MM.1S (cell line): Measurements from ENCODE around the gene AIRE.

Source experiments
- DNase-seq: peaks from one replicate; pipeline ENCODE4 v3.0.0-alpha.2; 2015
- H2AFZ ChIP-seq: fragments of 300-600 bp; sonication (generic); 2 replicates; pipeline ENCODE4 v1.6.0; 2016; ENCODE audit warnings: antibody characterized with exemption, low read length
- H3F3A ChIP-seq: fragments of 300-600 bp; sonication (generic); 2 replicates; pipeline ENCODE4 v1.6.1; 2016; ENCODE audit warnings: mild to moderate bottlenecking, antibody characterized with exemption, low read length, moderate library complexity, mixed read lengths; ENCODE audit not compliant: insufficient read depth
- H3K27ac ChIP-seq: fragments of 300-600 bp; sonication (generic); 2 replicates; pipeline ENCODE4 v1.5.1; 2016; ENCODE audit warnings: mild to moderate bottlenecking, low read length
- H3K27me3 ChIP-seq: fragments of 300-600 bp; sonication (generic); replicated peaks from 2 replicates; pipeline ENCODE4 v1.6.0; 2016; ENCODE audit warnings: low read length; ENCODE audit not compliant: insufficient read depth
- H3K36me3 ChIP-seq: fragments of 300-600 bp; sonication (generic); replicated peaks from 2 replicates; pipeline ENCODE4 v1.6.1; 2016; ENCODE audit warnings: mild to moderate bottlenecking, low read length, mixed read lengths; ENCODE audit not compliant: insufficient read depth
- H3K4me1 ChIP-seq: fragments of 300-600 bp; sonication (generic); 2 replicates; pipeline ENCODE4 v1.6.1; 2016; ENCODE audit warnings: low read length, mixed read lengths
- H3K4me2 ChIP-seq: fragments of 300-600 bp; sonication (generic); 2 replicates; pipeline ENCODE4 v1.6.0; 2016; ENCODE audit warnings: low read depth, low read length
- H3K4me3 ChIP-seq: fragments of 300-600 bp; sonication (generic); 2 replicates; pipeline ENCODE4 v1.5.1; 2016; ENCODE audit warnings: low read length, mixed read lengths
- H3K79me2 ChIP-seq: fragments of 300-600 bp; sonication (generic); 2 replicates; pipeline ENCODE4 v1.6.1; 2016; ENCODE audit warnings: mixed run types, low read length, mixed read lengths
- H3K9ac ChIP-seq: fragments of 300-600 bp; sonication (generic); 2 replicates; pipeline ENCODE4 v1.6.1; 2016; ENCODE audit warnings: low read length, mixed read lengths
- H3K9me2 ChIP-seq: fragments of 300-600 bp; sonication (generic); replicated peaks from 2 replicates; pipeline ENCODE4 v1.6.1; 2016; ENCODE audit warnings: mild to moderate bottlenecking, low read length, mixed read lengths; ENCODE audit not compliant: insufficient read depth
- H3K9me3 ChIP-seq: fragments of 300-600 bp; sonication (generic); replicated peaks from 2 replicates; pipeline ENCODE4 v1.6.1; 2016; ENCODE audit warnings: mild to moderate bottlenecking, low read length, mixed read lengths; ENCODE audit not compliant: insufficient read depth
- H4K20me1 ChIP-seq: fragments of 300-600 bp; sonication (generic); 2 replicates; pipeline ENCODE4 v1.6.1; 2016; ENCODE audit warnings: mild to moderate bottlenecking, low read length, moderate library complexity, mixed read lengths; ENCODE audit not compliant: insufficient read depth
- EZH2 ChIP-seq: fragments of 300-600 bp; sonication (generic); optimal IDR thresholded peaks from 2 replicates; pipeline ENCODE3; 2017; ENCODE audit warnings: low read depth, mild to moderate bottlenecking, antibody characterized with exemption, low read length, mixed read lengths
- EZH2phosphoT487 ChIP-seq: fragments of 300-600 bp; sonication (generic); IDR thresholded peaks from 2 replicates; pipeline ENCODE4 v1.6.1; 2018; ENCODE audit warnings: antibody characterized with exemption, low read length
- TF ChIP-seq, protein P1 (sequence below): fragments of 300-600 bp; sonication (generic); IDR thresholded peaks from 2 replicates; pipeline ENCODE4 v1.5.1; 2016; ENCODE audit warnings: antibody characterized with exemption, low read length, mixed read lengths

AIRE gene

DNA sequence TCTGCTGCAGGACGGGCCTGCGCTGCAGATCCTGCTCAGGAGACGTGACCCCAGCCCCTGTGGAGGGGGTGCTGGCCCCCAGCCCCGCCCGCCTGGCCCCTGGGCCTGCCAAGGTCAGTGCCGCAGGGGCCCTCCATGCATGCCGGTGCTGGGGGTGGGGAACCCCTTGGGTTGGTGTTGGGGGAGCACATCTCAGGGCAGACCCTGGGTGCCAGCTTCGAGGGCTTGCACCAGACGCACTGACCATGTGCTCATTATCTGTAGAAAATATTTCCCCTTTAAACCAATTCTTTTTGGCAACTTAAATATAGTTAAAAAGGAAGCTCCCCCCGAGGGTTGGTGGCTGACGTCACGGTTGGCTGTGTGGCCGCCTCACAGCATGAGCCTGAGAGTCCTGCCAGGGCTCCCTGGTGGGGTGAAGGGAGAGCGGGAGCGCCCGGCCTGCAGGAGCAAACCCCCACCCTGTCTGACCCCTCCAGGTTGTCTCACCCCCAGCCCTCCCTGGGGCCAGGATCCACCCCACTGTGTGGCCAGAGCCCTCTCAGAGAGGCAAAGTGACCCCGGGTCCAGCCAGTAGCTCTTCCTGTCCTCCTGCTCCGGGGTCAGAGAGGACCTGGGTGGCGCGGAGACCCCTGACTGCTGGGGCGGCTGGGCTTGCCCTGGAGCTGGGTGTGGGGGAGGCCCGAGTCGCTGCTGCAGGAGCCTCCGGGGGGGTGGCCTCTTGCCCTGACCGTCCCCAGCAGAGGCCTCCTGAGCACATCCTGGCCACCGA, 8.9 kb downstream of the AIRE start:
- no peak for DNase-seq
- Histone ChIP-seq H3K4me1 (peaks cover 13% of the 10 kb centered on the region), H2AFZ (no peak overlapping the region), H3K9ac (no peak overlapping the region), H3K9me2 (no peaks in the 10 kb centered on the region), H4K20me1 (no peaks in the 10 kb centered on the region), H3K36me3 (no peaks in the 10 kb centered on the region), H3K79me2 (no peaks in the 10 kb centered on the region), H3F3A (peaks cover 17% of the 10 kb centered on the region), H3K9me3 (no peaks in the 10 kb centered on the region), H3K4me3 (no peak overlapping the region), H3K27ac (no peak overlapping the region), H3K27me3 (peaks cover 61% of the 10 kb centered on the region), H3K4me2 (no peak overlapping the region)
- TF ChIP-seq, protein P1, sequence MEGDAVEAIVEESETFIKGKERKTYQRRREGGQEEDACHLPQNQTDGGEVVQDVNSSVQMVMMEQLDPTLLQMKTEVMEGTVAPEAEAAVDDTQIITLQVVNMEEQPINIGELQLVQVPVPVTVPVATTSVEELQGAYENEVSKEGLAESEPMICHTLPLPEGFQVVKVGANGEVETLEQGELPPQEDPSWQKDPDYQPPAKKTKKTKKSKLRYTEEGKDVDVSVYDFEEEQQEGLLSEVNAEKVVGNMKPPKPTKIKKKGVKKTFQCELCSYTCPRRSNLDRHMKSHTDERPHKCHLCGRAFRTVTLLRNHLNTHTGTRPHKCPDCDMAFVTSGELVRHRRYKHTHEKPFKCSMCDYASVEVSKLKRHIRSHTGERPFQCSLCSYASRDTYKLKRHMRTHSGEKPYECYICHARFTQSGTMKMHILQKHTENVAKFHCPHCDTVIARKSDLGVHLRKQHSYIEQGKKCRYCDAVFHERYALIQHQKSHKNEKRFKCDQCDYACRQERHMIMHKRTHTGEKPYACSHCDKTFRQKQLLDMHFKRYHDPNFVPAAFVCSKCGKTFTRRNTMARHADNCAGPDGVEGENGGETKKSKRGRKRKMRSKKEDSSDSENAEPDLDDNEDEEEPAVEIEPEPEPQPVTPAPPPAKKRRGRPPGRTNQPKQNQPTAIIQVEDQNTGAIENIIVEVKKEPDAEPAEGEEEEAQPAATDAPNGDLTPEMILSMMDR, result no peak
- TF ChIP-seq EZH2phosphoT487 (no peak), EZH2 (no peak)

DNA sequence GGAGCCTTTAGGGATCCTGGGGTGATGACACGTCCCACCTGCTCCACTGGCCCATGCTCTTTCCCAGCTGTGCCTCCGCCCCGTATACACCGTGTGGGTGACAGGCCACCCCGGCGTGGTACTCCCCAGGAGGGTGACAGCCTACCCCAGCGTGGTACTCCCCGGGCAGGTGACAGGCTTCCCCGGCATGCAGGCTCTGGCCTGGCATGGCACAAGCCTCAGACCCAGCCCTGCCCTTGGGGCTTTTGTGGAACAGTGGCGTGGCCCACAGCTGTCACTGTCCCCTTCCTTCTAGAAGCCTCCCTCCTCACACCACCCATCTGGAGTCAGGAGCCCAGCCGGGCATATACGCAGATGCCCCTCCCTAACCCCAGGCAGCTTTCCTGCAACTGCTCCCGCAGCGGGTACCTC, 9.5 kb downstream of the AIRE start:
- Histone ChIP-seq H2AFZ (no peak overlapping the region), H3K27ac (no peak overlapping the region)

DNA sequence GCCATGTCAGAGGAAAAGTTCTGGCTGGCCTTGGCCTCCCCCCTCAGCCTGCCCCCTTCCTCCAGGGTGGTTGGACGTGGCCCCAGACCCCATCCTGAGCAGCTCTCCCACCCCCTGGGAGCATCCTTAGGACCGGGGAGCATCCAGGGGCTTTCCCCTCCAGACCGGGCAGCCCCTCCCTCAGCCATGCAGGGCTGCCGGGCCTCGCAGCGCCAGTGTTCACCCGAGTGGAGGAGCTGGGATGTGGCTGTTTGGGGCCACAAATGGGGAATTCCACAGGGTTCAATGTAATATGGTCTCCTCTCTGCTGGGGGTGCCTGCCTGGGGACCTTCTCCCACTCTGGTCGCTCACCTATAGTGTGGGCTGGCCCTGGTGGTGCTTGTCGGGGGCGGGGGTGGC, 10.0 kb downstream of the AIRE start:
- peaks cover 19% of the 10 kb centered on the region for H3F3A ChIP-seq
- H3K79me2 ChIP-seq, result peaks cover 5% of the 10 kb centered on the region
- TF ChIP-seq, protein P1, result no peak
- no peak for TF ChIP-seq EZH2phosphoT487
- TF ChIP-seq EZH2, result no peak
- H3K9me2 ChIP-seq, result no peaks in the 10 kb centered on the region
- H3K9ac ChIP-seq, result no peak overlapping the region
- no peaks in the 10 kb centered on the region for H3K9me3 ChIP-seq
- H3K36me3 ChIP-seq, result no peaks in the 10 kb centered on the region
- DNase-seq, result no peak
- no peak overlapping the region for H3K27ac ChIP-seq
- H2AFZ ChIP-seq, result no peak overlapping the region
- H3K4me2 ChIP-seq, result no peak overlapping the region
- H3K4me1 ChIP-seq, result peaks cover 13% of the 10 kb centered on the region
- H3K27me3 ChIP-seq, result peaks cover 51% of the 10 kb centered on the region
- H3K4me3 ChIP-seq, result no peak overlapping the region
- H4K20me1 ChIP-seq, result no peaks in the 10 kb centered on the region

More for the DNA sequence above, 9.5 kb downstream of the AIRE start:
- Histone ChIP-seq H3F3A (peaks cover 19% of the 10 kb centered on the region), H3K27me3 (peaks cover 55% of the 10 kb centered on the region), H3K9me3 (no peaks in the 10 kb centered on the region), H3K9ac (no peak overlapping the region), H3K36me3 (no peaks in the 10 kb centered on the region), H3K9me2 (no peaks in the 10 kb centered on the region), H3K79me2 (peaks cover under 1% of the 10 kb centered on the region; the same call in 1 of the 2 replicates), H3K4me3 (no peak overlapping the region), H3K4me2 (no peak overlapping the region), H3K4me1 (peaks cover 13% of the 10 kb centered on the region), H4K20me1 (no peaks in the 10 kb centered on the region)
- no peak for TF ChIP-seq EZH2
- TF ChIP-seq, protein P1, result no peak
- TF ChIP-seq EZH2phosphoT487, result no peak
- no peak for DNase-seq
